Posterior cingulate gyrus (tissue), 11 donors: Measurements from ENCODE around the gene SYS1.

Source experiments
- DNase-seq, 10 donors: peaks; one replicate each; pipeline versions ENCODE4 v3.0.0 to v3.0.0-alpha.2; 2020 to 2021; ENCODE audit warnings: mixed read lengths in 3 of 10
- intact Hi-C: fragments of 100-400 bp; cut with DNase I; formaldehyde crosslinking; loops from one replicate; pipeline ENCODE4 v1.15.1; 2023

Gene SYS1

DNA sequence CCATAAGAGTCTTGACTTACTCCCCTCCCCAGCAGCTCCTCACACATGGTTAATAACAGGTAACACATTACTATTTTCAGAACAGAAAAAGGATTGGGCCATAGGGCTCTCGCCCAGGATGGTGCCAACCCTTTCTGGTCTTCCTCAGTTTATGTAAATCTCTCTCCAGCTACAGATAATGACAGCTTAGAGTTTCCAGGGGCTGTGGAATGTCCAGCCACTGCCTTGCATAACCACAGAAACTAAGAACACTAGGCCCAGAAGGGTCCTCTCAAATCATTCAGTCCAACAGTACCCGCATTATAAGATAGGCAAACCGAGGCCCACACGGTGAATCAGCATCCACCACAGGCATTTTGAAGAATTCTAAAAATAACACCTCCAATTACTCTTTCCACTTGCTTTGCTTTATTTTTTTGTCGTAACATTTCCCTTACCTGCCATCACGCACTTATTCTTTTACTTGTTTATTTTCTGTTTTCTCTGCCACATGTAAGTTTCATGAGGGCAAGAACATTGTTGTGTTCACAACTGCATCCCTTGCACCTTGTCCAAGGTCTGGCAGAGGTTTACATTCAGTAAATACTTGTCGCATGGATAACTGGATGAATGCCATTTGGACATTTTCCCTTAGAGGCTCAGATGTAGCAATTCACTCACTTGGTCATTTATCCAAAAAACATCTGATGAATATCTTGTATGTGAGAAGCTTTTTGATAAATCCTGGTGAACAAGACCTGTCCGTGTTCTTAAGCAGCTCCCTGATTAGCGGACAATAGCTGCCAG is 8.3 kb upstream of the SYS1 start:
- intact Hi-C loops: no loop called here
- no peak for DNase-seq

DNA sequence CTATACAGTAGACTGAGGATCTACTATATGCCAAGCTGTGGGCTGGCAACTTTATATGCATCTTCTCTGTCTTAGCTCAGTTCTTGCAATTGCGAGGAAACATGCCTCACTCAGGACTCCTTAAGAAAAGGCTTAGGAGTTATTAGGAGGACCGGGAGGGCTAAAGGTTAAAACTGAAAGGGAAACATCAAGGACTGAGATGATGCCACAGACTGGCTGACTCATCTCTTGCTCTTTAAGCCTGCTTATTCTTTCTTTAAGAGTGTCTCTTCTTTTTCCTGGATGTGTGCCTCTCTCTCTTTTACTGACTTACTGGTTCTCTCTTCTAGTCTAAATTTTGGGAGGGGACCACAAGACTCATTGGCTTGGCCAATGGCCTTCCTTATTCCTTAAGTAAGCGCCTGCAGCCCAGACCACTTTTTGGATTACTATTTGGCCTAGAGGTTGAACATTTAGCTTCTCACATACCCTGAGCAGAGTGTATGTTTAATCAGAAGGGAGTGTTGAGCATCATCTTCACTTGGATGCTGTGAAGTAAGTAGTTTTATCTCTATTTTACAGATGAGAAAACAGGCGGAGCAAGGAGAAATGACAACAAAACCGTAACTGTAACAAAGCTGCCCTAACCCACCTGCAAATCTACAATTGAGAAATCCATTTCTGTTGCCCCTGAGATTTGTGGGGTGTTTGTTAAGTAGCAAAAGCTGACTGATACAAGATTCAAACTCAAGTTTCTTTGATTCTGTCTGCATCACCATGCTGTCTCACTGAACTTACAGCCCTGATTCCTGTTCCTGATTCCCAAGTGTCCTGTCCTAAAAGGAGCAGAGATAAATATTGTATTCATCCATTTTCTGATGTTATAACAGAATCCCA is 7.5 kb upstream of the SYS1 start:
- intact Hi-C loops: no loop called here
- no peak for DNase-seq

DNA sequence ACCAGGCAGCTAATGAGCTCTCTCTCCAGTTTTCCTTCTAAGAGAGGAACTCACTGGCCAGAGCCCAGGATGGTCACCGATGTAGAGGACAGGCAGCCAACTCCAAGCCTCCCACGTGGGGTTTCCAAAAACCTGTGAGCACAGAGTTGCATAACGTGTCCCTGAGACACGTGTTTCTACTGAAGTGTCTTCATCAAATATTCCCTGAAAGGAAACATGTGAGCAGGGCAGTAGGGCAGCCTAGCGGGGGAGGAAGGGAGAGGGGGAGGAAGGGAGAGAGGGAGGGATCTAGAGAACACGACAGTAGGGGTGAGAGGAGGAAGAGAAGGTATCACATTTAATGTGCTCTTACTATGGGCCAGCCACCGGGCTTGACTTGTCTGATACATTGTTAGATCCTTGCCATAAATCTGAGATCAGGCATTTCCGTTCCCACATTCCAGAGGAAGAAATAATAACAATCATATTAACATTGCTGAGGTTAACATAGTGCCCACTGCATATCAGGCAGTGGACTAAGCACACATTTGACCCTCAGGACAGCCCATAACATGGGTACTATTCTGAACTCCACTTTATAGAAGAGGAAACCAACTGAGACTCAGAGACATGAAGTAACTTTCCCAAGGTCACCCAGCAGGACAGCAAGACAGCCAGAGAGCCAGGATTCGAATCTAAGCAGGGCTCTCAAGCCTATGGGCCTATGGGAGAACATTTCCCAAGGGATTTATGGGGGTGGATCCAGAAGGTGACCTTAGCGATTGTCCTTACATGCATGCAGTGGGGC is 4.5 kb upstream of the SYS1 start:
- DNase-seq: peak; percentile 39 to 94 (median 72)
- intact Hi-C loops: no loop called here

DNA sequence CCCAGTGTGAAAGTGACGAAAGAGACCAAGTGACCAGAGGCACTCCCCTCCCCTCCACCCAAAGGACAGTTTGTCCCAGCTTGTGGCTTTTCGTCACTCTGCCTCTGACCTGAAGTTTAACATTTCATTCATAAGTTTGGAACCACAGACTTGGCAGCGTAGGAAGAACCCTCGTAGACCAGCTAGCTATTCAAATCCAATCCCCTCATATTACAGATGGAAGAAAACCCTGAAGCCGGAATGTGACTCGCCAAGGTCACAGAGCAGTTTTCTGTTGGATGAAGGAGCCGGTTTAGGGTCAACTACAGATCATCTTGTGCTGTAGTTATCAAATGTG is 3.9 kb upstream of the SYS1 start:
- DNase-seq: no peak

DNA sequence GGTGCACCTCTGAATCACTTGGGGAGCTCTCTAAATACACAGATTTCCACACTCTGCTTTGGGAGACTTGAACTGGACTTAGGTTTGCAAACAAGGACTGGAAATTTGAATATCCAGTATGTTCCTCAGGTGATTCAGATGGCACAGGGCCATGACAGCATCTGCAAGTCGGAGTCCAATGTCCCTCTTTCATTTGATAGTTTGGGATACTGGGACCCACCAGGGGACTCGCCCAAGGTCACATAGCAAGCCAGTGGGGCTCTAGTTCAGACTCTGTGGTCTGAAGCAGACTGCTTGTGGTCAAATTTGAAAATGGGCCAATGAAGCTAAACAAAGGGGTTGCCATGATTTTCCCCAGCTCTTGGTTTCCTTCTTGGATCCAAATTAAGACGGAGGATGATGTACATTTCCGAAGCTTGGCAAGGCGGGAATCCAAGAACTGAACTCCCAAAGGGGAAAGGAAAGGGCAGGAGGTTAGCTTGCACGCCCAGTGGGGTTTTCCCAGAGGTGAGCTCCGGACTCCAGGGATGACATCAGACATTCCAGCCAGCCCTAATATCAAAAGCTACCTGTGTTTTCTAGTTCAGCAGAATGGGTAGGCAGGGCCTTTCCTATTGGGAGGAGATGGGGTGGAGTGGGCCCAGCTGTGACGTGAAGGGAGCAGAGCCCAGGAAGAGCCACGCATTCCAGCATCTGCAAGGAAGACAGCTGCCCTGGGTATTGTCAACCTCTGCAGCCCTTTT is 3.4 kb upstream of the SYS1 start:
- DNase-seq: no peak
- intact Hi-C loops: no loop called here

More for the DNA sequence above, 3.9 kb upstream of the SYS1 start:
- intact Hi-C loops: no loop called here

DNA sequence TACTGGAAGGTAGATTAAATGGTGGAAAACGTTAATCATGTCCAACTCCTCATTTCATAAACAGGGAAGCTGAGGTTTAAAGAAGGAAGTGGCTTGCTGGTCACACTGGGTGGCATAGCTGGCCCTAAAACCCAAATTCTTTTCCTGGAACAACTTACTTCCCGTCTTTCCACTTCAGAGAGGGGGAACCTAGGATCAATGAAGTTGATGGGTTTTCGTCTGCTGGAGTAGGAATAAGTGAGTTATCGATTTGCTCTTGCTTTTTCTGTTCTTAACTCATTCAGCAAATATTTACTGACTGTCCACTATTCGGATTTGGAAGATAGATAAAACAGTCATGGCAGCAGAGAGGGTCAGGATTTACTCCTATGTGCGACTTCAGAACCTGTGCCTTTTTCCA is 1.2 kb upstream of the SYS1 start:
- intact Hi-C loops: no loop called here

DNA sequence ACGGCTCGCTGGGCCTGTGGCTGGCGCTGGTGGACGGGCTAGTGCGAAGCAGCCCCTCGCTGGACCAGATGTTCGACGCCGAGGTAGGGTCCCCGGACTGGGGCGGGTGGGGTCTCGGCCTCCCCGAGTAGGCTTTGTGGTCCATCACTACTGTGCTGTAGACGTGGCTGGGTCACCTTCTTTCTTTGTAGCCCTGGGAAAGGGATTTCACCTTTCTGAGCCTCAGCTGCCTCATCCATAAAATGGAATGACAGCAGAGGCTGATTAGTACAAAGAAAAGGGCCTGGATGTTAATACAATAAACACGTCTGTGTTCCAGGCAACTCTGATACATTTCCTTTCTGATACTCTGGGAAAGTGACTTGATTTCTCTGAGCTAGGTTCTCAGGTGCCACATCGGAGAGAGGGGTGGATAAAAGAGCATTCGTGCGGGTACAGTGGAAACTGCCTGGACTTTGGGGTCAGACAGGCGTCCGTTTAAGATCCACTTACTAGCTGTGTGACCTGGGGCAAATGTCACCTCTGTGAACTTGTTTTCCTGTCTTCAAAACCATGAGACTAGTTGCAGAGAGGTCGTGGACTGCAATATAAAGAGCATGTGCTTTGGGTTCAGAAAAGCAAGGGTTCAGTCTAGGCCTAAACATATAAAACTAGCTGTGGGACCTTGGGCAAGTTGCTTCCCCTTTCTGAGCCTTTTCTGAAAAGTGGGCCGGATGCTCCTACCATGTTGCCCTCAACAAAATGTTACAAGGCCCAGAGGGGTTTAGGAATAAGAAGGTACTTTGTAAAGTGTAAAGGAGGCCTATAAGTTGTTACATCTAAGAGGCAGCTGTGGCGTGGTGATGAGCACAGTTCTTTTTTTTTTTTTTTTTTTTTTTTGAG is 896 bp downstream of the SYS1 start:
- DNase-seq: no peak
- intact Hi-C loops: loop anchor here (1.0 kb wide), 1 partner anchor 69 kb away; no protein-coding TSS in a partner anchor

More for the DNA sequence above, 1.2 kb upstream of the SYS1 start:
- DNase-seq: no peak

DNA sequence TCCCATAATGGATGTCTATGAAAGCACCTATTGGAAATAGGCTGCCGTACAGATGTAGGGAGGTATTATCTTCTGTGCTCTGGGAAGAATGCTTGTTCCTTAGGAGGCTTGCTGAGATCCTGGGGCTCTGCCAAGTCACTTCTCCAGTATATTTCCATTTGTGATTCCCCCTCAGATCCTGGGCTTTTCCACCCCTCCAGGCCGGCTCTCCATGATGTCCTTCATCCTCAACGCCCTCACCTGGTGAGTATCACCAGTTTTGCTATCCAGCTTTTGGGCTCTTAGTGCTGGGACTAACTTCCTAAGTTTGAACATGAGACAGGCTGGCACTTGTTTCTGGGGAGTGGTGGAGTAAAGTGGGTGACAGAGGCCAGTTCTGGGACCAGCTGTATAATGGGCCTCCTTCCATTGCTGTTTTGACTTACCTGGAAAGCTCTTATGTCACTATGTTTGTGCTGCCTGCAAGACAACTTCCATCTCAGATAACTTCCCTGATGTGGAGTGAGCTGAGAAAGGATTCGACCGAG is 2.6 kb downstream of the SYS1 start:
- no peak for DNase-seq
- intact Hi-C loops: no loop called here

DNA sequence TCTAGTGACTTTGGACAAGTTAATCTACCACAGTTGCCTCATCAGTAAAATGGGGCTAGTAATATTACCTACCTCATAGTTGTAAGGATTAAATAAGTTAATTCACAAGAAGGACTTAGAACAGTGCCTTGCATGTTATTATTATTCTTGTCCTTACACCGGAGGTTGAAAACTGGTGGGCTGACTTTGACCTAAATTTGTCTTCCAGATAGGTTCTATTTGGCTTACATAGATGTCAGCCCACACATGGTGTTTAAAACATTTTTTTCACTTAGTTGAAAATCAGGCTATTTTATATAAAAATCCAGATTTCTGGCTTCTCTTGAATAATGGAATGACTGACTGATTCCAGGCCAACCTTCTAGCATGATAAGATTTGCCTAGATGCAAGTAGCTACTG is 3.2 kb downstream of the SYS1 start:
- intact Hi-C loops: no loop called here
- no peak for DNase-seq

DNA sequence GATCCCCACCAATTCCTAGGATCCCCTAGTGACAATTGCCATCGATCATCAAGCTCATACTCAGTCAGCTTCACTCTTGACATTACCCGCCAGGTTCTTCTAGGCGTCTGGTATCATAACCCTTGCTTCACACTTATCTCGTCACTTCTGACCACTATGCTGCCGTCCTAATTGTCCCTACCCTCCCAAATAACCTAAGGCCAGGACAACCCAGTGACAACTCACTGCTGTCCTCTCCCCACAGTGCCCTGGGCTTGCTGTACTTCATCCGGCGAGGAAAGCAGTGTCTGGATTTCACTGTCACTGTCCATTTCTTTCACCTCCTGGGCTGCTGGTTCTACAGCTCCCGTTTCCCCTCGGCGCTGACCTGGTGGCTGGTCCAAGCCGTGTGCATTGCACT is 3.7 kb downstream of the SYS1 start:
- no peak for DNase-seq
- intact Hi-C loops: no loop called here

DNA sequence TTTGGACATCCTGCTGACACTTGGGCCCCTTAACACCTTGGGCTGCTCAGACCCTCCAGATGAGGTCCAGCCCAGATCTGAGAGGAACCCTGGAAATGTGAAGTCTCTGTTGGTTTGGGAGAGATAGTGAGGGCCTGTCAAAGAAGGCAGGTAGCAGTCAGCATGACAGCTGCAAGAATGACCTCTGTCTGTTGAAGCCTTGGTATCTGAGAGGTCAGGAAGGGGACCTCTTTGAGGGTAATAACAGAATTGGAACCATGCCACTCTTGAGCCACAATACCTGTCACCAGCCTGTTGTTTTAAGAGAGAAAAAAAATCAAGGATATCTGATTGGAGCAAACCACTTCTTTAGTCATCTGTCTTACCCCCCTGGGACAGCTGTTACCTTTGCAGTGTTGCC is 4.2 kb downstream of the SYS1 start:
- intact Hi-C loops: no loop called here
- no peak for DNase-seq

DNA sequence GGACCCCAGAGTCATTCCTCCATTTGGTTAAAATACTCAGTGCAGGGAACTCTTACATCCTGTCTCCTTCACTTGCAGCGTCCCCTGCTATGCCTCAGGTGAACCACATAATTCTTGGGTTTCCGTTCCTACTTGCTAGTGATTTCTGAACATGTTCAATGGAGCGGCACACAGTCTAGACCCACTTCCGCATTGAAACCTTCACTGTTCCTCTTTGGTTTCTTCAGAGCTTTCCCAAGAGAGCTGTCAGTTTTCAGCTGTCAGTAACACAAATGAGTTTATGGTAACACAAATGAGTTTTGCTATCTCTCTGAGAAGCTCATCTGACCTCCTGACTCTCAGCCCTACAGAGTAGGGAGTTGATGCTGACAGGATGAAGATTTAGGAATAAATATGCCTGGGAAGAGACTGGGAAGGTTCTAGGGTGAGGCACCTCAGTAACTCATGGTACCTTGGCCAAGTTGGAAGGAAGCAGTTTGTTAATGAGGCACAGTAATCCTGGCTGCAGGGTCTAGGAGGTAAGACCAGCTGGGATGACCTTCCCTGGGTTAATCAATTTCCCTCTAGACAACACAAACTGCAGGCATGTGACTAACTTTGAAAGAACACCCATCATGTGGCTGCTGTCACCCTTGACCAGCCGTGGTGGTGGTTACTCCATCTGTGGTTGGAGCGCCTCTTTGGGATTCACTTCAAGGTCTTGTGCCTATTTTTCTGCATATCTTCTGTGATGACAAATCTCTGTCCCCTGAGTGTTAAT is 5.4 kb downstream of the SYS1 start:
- DNase-seq: no peak
- intact Hi-C loops: no loop called here

DNA sequence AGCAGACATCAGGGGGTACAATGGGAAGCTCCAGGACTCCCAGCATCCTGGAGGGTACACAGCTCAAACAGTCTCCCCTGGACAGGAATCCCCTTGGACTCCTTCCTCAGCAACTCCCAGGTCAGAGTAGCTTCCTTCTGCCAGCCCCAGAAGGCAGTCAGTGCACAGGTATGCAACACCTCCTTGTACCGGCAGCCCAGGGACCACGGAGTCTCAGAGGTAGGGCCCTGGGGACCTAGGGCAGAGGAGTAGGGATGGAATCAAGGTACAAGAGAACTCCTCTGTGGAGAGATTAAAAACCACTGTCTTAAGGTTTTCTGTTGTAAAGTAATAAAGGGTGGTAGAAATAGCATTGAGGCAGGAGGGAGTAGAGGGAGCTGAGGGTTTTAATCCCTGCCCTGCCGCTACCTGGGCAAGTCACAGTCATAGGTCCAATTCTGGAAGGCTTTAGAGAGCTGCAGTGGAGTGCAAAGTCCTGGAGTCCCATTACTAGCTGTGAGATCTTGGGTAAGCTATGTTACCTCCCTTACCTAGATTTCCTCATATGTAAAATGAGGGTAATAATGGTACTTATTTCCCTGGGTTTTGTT is 7.7 kb downstream of the SYS1 start:
- intact Hi-C loops: loop anchor here (5.0 kb wide), 1 partner anchor 37 kb away; the partner anchor contains the start of gene DBNDD2
- DNase-seq: no peak

DNA sequence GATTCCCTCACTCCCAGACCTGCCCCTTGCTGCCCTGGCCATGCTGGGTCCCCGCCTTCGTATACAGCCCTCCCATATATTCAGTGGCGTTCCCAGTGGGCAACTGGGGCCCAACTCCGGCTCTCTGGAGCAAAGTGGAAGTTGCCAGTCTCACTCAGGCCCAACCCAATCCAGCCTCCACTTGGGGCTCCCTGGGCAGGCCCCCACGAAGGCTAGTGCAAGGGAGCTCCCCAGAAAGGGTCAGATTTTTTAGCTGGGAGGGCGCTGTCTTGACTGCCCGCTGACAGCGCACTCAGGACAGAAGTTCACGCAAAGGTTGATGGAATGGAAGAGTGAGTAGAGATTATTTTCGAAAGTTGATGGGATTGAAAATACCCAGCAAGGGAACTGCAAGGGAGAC is 9.3 kb downstream of the SYS1 start:
- no peak for DNase-seq
- intact Hi-C loops: loop anchor here (2.0 to 5.0 kb wide), 2 partner anchors 35 to 49 kb away; partner anchors contain the start of gene DBNDD2

DNA sequence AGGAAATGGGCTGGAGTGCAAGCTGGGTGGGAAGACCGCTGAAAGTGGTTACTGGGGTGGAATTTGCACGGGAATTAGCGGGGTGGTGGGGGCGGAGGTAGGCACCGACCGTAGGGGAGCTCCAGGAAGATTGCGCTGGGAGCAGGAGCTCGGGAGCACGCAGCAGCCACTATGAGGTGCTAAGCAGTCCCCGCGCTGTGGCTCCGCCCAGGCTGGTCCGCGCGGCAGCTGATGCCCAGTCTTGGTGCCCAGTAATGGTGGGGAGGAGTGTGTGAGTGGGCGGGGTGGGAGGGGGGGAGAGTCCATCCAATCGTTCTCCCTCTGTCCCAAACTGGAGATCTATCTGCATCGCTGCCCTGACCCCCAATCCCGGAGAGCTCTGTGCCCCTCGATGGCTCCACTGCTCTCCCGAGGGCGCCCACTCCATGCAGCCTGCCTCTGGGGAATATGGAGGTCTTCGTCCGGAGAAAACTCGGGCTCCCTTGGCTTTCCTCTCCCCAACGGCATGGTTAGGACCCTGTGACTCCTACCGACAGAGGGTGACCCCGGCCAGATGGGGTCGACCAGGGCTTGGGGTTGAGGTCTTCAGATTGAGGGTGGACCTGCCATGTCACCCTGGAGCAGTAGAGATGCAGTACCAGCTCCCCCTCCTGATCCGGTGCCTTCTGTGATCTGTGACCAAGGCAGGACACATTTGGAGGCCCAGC is 9.8 kb downstream of the SYS1 start:
- intact Hi-C loops: loop anchor here (2.0 to 5.0 kb wide), 2 partner anchors 35 to 50 kb away; partner anchors contain the start of gene DBNDD2

DNA sequence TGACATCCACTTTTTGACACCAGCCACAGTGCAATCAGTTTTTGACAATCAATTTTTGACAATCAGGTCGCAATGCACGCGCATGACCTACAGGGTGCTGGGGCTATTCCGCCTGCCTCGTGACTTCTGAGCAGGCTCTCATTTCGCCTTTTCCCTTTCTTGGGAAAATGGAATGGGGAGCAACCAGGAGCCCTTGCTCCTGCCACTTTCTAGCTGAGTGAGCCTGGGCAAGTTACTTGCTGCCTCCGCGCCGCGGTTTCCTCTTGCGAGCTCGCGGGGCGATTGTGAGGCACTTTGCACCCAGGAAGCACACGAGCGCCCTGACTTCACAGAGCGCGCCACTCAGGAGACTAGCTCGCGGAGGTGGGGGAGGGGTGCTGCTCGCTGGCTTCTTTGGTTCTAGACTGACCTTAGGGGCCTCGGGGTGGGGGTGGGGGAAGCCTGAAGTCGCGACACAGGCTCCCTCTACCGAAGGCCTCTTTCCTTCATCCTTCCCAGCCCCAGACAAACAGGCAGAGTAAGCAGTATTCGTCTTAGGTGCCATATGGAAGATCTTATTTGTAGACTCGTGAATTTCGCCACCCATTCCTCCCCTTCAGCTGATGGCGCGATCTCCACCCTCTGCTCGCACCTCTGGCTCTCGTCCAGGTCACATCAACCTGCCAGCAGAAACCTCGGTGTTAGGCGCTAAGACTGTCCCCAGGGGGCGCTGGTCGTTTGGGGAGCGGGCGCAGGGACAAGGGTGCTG is 10.6 kb downstream of the SYS1 start:
- intact Hi-C loops: loop anchor here (2.0 to 5.0 kb wide), 3 partner anchors 34 to 63 kb away; partner anchors contain the start of gene DBNDD2
- peak; percentile 79 to 98 (median 90) for DNase-seq

More for the DNA sequence above, 9.8 kb downstream of the SYS1 start:
- peak; percentile 52 to 96 (median 66) for DNase-seq
